Brain microvascular endothelial cell (primary cell): ENCODE measurements around the gene STK32B.

Source experiments
- DNase-seq: peaks from one replicate; pipeline ENCODE4 v3.0.0-alpha.2; 2020
- H3K27ac ChIP-seq: fragments of 250-450 bp; sonication (Bioruptor Pico); 2 replicates; pipeline ENCODE4 v1.5.1; 2020; ENCODE audit warnings: mild to moderate bottlenecking, moderate library complexity
- H3K27me3 ChIP-seq: fragments of 250-450 bp; sonication (Bioruptor Pico); replicated peaks from 2 replicates; pipeline ENCODE4 v1.5.1; 2020; ENCODE audit warnings: mild to moderate bottlenecking
- H3K36me3 ChIP-seq: fragments of 250-450 bp; sonication (Bioruptor Pico); replicated peaks from 2 replicates; pipeline ENCODE4 v1.5.1; 2020; ENCODE audit warnings: mild to moderate bottlenecking
- H3K4me3 ChIP-seq: 2 replicates; pipeline ENCODE4 v1.5.1; 2011; ENCODE audit warnings: low read depth, mild to moderate bottlenecking, control low read depth, low read length, moderate library complexity
- CTCF ChIP-seq: IDR thresholded peaks from 2 replicates; pipeline ENCODE4 v1.5.1; 2011; ENCODE audit warnings: low read depth, mild to moderate bottlenecking, moderate library complexity, low read length, control low read depth, inconsistent platforms; ENCODE audit errors: missing control alignments
- in situ Hi-C: cut with HindIII; loops from 2 replicates; pipeline ENCODE4 v1.10.0; 2017; ENCODE audit warnings: low sequenced_read_pairs, low pct_ligation_motif_present

Gene STK32B

GRCh38 chr4:5018096-5018495 is 33.2 kb upstream of the STK32B start:
- no peak overlapping the region for H3K27ac ChIP-seq
- TF ChIP-seq CTCF: peak; percentile 20

GRCh38 chr4:5018603-5019002 is 32.7 kb upstream of the STK32B start:
- DNase-seq: no peak
- Histone ChIP-seq H3K27me3 (no peaks in the 10 kb centered on the region), H3K27ac (no peak overlapping the region), H3K36me3 (no peaks in the 10 kb centered on the region), H3K4me3 (peak overlapping the region; percentile 5)
- TF ChIP-seq CTCF: no peak
- in situ Hi-C loops: no loop called here

More at GRCh38 chr4:5018096-5018495, 33.2 kb upstream of the STK32B start:
- H3K36me3 ChIP-seq: no peaks in the 10 kb centered on the region
- no peaks in the 10 kb centered on the region for H3K27me3 ChIP-seq
- in situ Hi-C loops: no loop called here
- H3K4me3 ChIP-seq: no peak overlapping the region
- DNase-seq: no peak

GRCh38 chr4:5019274-5019673 is 32.0 kb upstream of the STK32B start, which contains the start of gene CYTL1:
Gene CYTL1 (minus strand): TSS chr4:5019458. CDS start chr4:5019445, 13 bp downstream.
- TF ChIP-seq CTCF: no peak
- no peak for DNase-seq
- Histone ChIP-seq H3K27me3 (no peaks in the 10 kb centered on the region), H3K27ac (no peak within 1 kb of the TSS), H3K4me3 (peak within 1 kb of the TSS; percentile 49), H3K36me3 (no peaks in the 10 kb centered on the region)
- in situ Hi-C loops: no loop called here

- H3K27ac ChIP-seq: no peak overlapping the region
- TF ChIP-seq CTCF: no peak
- H3K4me3 ChIP-seq: no peak overlapping the region
- no peaks in the 10 kb centered on the region for H3K27me3 ChIP-seq
- no peak for DNase-seq
- H3K36me3 ChIP-seq: no peaks in the 10 kb centered on the region
- in situ Hi-C loops: no loop called here
These were observed 31.5 kb upstream of the STK32B start for GRCh38 chr4:5019796-5020195.

GRCh38 chr4:5020341-5020740 is 30.9 kb upstream of the STK32B start:
- no peaks in the 10 kb centered on the region for H3K36me3 ChIP-seq
- no peaks in the 10 kb centered on the region for H3K27me3 ChIP-seq
- no peak overlapping the region for H3K27ac ChIP-seq
- TF ChIP-seq CTCF: no peak
- DNase-seq: no peak
- H3K4me3 ChIP-seq: no peak overlapping the region
- in situ Hi-C loops: no loop called here

DNA sequence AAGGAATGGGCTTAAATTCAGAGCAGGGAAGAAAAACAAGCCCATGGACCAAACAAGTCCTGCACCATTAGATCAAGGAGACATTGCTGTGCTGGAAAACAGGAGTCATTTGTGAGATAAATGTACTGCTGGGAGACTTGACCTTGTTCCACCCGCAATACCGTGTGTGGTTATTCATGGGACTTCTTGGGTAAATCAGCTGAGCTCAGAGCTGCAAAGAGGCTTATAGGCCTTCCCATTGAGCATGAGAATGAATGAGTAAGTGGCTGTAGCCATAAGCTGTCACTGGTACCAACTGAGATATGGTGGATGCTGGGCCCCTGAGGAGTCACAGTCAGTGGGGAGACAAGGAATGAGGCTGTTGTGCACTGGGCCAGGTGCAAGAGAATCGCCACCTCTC is 29.7 kb upstream of the STK32B start:
- H3K36me3 ChIP-seq: no peaks in the 10 kb centered on the region
- no peak for TF ChIP-seq CTCF

More for the DNA sequence above, 29.7 kb upstream of the STK32B start:
- DNase-seq: no peak
- Histone ChIP-seq H3K27me3 (no peaks in the 10 kb centered on the region), H3K4me3 (no peak overlapping the region), H3K27ac (no peak overlapping the region)
- in situ Hi-C loops: no loop called here
